Middle frontal gyrus (tissue), 1 donor: ENCODE data around the gene CDKL5.

Experiments used
- DNase-seq: peaks from one replicate; pipeline ENCODE4 v3.0.0-alpha.2; 2015; ENCODE audit warnings: low spot score; ENCODE audit errors: extremely low spot score

The CDKL5 gene

DNA sequence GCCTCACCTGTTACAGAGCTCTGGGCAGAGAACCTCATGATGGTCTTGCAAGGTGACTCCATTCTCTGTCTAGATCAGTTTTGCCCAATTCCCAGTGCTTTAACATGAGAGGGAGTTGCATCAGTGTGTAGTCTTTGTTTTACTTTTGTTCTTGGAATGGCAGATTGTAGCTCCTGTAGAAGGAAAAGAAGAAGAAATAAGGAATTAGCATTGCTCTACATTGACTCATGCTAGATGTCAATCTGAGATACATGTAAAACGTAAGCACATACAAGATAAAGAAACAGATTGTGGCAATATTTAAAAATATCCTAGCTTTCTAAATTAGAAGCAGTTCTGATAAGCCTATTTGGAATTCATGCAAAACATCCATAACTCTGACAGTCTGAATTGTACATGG is 266.0 kb downstream of the CDKL5 start:
- no peak for DNase-seq

DNA sequence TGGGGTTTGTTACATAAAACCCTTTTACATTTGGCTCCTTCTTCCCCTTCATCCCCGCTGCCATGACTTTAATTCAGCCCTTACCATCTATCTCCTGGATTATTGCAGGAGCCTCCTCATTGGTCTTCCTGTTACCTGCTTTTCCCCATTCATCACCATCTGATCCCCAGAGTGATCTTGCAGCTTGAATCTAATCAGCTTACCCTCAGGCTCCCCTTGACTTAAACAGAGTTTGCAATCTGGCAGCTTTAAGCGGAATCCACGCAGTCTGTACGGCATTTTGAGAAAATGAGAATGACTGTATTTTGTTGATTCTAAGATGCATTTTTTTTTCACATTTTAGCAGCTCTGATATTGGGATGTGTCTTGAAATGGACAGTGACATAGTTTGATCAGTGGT is 267.1 kb downstream of the CDKL5 start:
- no peak for DNase-seq

DNA sequence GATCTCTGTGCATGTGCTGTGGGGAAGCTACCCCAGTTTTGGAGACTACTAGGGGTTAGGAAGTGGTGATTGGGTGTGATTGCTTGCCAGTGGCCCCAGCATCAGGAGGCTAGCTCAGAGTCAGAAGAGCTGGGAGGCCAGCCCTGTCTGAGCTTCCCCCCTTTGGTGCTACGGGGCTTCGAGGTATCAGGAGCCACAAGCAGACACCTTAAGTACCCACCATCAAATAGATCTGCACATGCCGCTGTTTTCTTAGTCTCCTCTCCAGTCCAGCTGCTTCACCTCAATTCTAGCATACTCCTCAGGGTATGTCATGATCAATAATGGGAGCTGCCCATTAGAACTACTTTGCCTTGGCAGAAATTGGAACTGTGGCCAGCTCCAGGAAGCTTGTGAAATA is 271.2 kb downstream of the CDKL5 start:
- no peak for DNase-seq

- DNase-seq = no peak
These were observed 273.6 kb downstream of the CDKL5 start for GRCh38 chrX:18698737-18699650.

DNA sequence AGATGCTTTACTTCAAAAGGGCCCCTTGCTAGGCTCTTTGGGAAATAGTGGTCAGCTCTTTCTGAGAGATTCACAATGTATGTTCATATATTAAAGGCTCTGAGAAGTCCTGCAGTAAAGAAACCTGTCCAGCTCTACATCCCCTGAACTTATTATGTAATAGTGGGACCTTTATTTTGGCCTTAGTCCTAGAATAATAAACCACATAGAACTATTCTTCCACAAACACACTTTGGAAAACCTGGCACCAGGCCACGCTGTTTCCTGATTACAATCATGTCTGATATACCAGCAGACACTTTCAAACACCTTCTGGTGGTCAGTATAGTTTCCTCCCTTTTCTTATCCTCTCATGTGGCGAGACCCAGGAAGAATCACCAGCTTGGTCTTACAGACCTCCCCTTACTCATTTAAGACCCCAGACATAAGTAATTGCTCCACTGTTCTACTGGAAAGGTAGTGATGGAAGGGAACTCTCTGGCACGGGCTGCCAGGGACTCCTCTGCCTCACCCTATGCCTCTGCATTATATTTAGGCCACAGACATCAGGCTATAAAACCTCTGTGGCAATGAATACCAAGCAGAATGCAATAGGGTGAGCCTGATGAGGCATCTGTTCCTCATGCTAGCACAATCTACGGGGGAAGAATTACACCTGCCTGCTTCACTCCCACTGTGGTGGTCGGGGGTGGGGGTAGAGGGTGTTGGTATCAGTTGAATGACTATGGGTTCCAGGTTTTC is 276.4 kb downstream of the CDKL5 start:
- DNase-seq = no peak

DNA sequence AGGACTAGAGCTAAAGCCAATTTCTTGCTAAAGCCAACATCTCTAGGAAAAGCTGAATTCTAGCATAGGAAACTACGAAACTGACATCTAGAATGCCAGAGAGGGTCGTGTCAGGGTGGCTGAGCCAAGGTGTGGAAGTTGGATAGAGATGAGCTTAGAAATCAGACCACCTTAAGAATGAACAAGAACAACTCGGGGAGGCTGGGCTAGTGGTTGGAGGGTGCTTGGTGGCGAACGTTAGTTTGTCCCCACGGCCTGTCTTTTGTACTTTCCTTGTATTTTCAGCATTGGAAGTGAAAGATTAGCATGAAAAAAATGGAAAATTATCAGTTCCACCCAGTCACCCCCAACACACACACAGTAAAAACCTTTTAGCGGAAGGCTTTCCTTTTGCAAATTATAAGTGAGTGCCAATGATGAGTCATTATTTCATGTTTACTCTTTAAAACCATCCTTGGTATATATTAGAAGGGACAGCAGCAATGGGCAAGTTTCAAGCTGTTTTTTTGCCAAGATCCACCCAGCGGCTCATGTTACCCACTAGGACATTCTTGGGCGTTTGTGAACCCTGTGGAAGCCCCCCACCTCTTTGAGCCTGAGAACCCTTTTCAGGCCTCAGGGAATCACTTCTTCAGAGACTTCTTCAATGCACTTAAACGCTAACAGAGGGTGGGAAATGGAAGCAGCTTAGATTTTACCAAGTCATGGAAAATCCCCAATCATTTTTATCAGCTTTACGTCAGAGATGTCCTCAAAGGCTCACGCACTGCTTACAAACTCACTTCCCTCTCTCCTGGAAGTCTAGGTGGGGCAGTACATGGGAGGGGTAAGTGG is 277.2 kb downstream of the CDKL5 start:
- no peak for DNase-seq
